HCT116 (cell line): ENCODE measurements around the gene NUDT5. TPM values are rescaled to one million over a fixed set of nuclear protein-coding genes. Genes with fewer than 3 reads are reported as not detected.

ENCODE experiments used
- ATAC-seq: fragments of 200-7000 bp; cut with Tn5 transposase; 2 replicates; pipeline ENCODE4 v1.9.1; 2020; ENCODE audit warnings: mild to moderate bottlenecking, moderate library complexity
- BruUV-seq: library from RNA; stranded (reverse); fragments of 400-500 nt; replicated peaks from 2 replicates; lab custom pipeline; 2021; lab: Mats Ljungman, UMichigan
- CTCF ChIA-PET: fragments of 300-600 bp; sonication (Branson Sonifier 250); formaldehyde crosslinking; loops from one replicate; lab custom pipeline; 2021; ENCODE audit warnings: antibody characterized with exemption; lab: Charles Lee
- POLR2A ChIA-PET: fragments of 300-600, 350-600 bp; sonication (Branson Sonifier 250); formaldehyde crosslinking; loops from one replicate; lab custom pipeline; 2021; ENCODE audit warnings: antibody characterized with exemption; lab: Charles Lee
- RAD21 ChIA-PET, 2 experiments: fragments of 300-600 bp; sonication (Branson Sonifier 250); formaldehyde crosslinking; loops; one replicate each; lab custom pipeline; 2023; ENCODE audit warnings: low total read pairs in 2 of 2; ENCODE audit not compliant: uncharacterized antibody in 2 of 2, unreplicated experiment in 2 of 2, low non-redundant PET in 1 of 2; lab: Charles Lee
- DNase-seq: peaks from one replicate; pipeline ENCODE4 v3.0.0-alpha.2; 2010; ENCODE audit warnings: low read depth, low spot score
- H2AFZ ChIP-seq: fragments of 200-600 bp; shearing (Covaris generic), sonication (generic); 2 replicates; pipeline ENCODE4 v1.6.1; 2017; ENCODE audit warnings: low read depth, mixed run types, mixed read lengths, antibody characterized with exemption, low read length; ENCODE audit not compliant: poor library complexity, severe bottlenecking
- H3K27ac ChIP-seq: 2 replicates; pipeline ENCODE4 v1.5.1; 2012; ENCODE audit warnings: low read depth, low read length
- H3K27me3 ChIP-seq: fragments of 200-600 bp; sonication (generic); 2 replicates; pipeline ENCODE4 v1.6.1; 2016; ENCODE audit warnings: mixed run types, low read length, mixed read lengths; ENCODE audit not compliant: insufficient read depth
- H3K36me3 ChIP-seq, 2 experiments: fragments of 200-500 bp in 1 of 2; fragments of 200-600 bp in 1 of 2; sonication (Bioruptor generic) in 1 of 2; sonication (generic) in 1 of 2; 2 replicates each; pipeline versions ENCODE4 v1.5.1 to v1.6.1; 2014 to 2016; ENCODE audit warnings: low read length in 2 of 2, inconsistent platforms in 1 of 2, mixed read lengths in 1 of 2, mixed run types in 1 of 2; ENCODE audit not compliant: insufficient read depth in 2 of 2, control insufficient read depth in 1 of 2
- H3K4me1 ChIP-seq, 2 experiments: fragments of 200-600 bp in 1 of 2; sonication (generic) in 1 of 2; 2 replicates each; pipeline versions ENCODE4 v1.5.1 to v1.6.1; 2012 to 2017; ENCODE audit warnings: low read length in 2 of 2, inconsistent platforms in 1 of 2, mild to moderate bottlenecking in 1 of 2, mixed read lengths in 1 of 2, mixed run types in 1 of 2, moderate library complexity in 1 of 2; ENCODE audit not compliant: insufficient read depth in 2 of 2, control insufficient read depth in 1 of 2
- H3K4me2 ChIP-seq: fragments of 200-600 bp; sonication (generic); 2 replicates; pipeline ENCODE4 v1.6.1; 2017; ENCODE audit warnings: mixed run types, low read length, mixed read lengths
- H3K4me3 ChIP-seq, 2 experiments: fragments of 200-600 bp in 1 of 2; sonication (generic) in 1 of 2; replicated peaks in 1 of 2; 2 replicates each; pipeline ENCODE4 v1.5.1; 2011 to 2016; ENCODE audit warnings: low read length in 2 of 2, control low read depth in 1 of 2, low read depth in 1 of 2, mild to moderate bottlenecking in 1 of 2, mixed read lengths in 1 of 2, mixed run types in 1 of 2
- H3K79me2 ChIP-seq: fragments of 200-600 bp; sonication (generic); 2 replicates; pipeline ENCODE4 v1.6.1; 2017; ENCODE audit warnings: mild to moderate bottlenecking, mixed run types, low read length, moderate library complexity, mixed read lengths; ENCODE audit not compliant: insufficient read depth
- H3K9ac ChIP-seq: fragments of 200-600 bp; sonication (generic); 2 replicates; pipeline ENCODE4 v1.6.1; 2016; ENCODE audit warnings: low read length, mixed read lengths
- H3K9me2 ChIP-seq: fragments of 200-600 bp; sonication (generic), shearing (Covaris generic); 2 replicates; pipeline ENCODE4 v1.6.1; 2017; ENCODE audit warnings: mixed run types, mild to moderate bottlenecking, moderate library complexity; ENCODE audit not compliant: insufficient read depth
- H3K9me3 ChIP-seq, 2 experiments: fragments of 200-500 bp in 1 of 2; fragments of 200-600 bp in 1 of 2; sonication (Bioruptor generic) in 1 of 2; sonication (generic) in 1 of 2; 2 replicates each; pipeline ENCODE4 v1.6.1; 2014 to 2017; ENCODE audit warnings: low read length in 2 of 2, mixed read lengths in 2 of 2, inconsistent platforms in 1 of 2, low read depth in 1 of 2, mild to moderate bottlenecking in 1 of 2, mixed run types in 1 of 2, moderate library complexity in 1 of 2; ENCODE audit not compliant: control insufficient read depth in 1 of 2, insufficient read depth in 1 of 2
- H4K20me1 ChIP-seq: fragments of 200-600 bp; sonication (generic), shearing (Covaris generic); 2 replicates; pipeline ENCODE4 v1.6.1; 2017; ENCODE audit warnings: mixed run types, mild to moderate bottlenecking, moderate library complexity; ENCODE audit not compliant: insufficient read depth
- CBX3 ChIP-seq: IDR thresholded peaks from 2 replicates; pipeline ENCODE4 v1.6.1; 2012; ENCODE audit warnings: low read depth
- YY1 ChIP-seq: IDR thresholded peaks from 2 replicates; pipeline ENCODE4 v1.6.1; 2011; ENCODE audit warnings: low read length, low read depth, moderate library complexity, mild to moderate bottlenecking; ENCODE audit not compliant: insufficient replicate concordance; ENCODE audit errors: extremely low read depth
- intact Hi-C: fragments of 100-400 bp; cut with micrococcal nuclease; formaldehyde crosslinking; loops from 2 replicates; pipeline ENCODE4 v1.10.0; 2022
- total RNA-seq: library from RNA; stranded (reverse); gene quantifications from one replicate; pipeline ENCODE4 v1.2.1, GENCODE V29; 2021; ENCODE audit not compliant: unreplicated experiment
- TF ChIP-seq, protein P1 (sequence below): IDR thresholded peaks from 2 replicates; pipeline ENCODE4 v1.6.1; 2012; ENCODE audit warnings: low read depth
- TF ChIP-seq, protein P2 (sequence below): IDR thresholded peaks from 2 replicates; pipeline ENCODE4 v1.6.1; 2011; ENCODE audit warnings: mild to moderate bottlenecking, low read length, moderate library complexity; ENCODE audit not compliant: insufficient replicate concordance; ENCODE audit errors: extremely low read depth

The NUDT5 gene
- total RNA-seq, 1 experiment from 2014 or later = 101 TPM

DNA sequence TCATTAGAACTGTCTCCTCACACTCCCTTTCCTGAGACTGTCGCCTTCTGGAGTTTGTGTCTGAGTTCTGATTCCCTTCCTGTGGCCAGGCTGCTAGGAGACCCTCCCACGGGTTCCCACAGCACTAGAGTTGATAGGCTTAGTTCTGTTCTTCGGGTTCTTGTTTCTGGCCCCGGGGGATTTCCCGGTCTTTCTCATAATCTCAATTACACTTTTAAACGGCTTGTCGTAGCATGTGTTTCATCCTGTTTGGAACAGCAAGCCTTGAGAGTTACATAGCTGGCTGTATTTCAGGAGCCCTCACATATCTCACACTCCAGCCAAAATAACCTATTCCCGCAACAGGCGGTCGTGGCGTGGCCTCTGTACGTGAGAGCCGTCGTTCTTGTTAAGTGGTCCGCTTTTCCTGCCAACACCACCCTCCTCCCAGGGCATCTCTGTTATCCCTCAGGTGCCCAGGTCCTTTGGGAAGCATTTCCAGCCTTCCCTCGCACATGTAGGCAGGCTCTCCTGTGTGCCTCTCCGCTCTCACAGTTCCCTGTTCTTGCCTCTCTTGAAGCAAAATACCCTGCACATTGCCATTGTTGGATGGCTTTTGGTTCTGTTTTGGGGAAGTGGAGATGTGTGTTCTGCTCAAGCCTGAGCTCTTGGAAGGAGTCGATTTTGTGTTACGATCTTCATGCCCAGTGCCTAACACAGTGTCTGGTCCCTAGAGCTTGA is 46.3 kb upstream of the NUDT5 start:
- H3K4me3 ChIP-seq = no peak overlapping the region
- no peak for DNase-seq

More for the DNA sequence above, 46.3 kb upstream of the NUDT5 start:
- ChIA-PET CTCF (no interaction called here), POLR2A (no interaction called here), RAD21 (no interaction called here)
- Histone ChIP-seq H3K4me1 (no peaks in the 10 kb centered on the region), H4K20me1 (no peaks in the 10 kb centered on the region), H3K4me2 (no peak overlapping the region), H3K79me2 (peaks cover 17% of the 10 kb centered on the region), H3K36me3 (peaks cover 33 to 40% of the 10 kb centered on the region in 2 experiments; a peak in 3 of 4 replicates), H3K9me2 (no peaks in the 10 kb centered on the region), H2AFZ (no peak overlapping the region), H3K9ac (no peak overlapping the region), H3K27ac (no peak overlapping the region), H3K27me3 (no peaks in the 10 kb centered on the region), H3K9me3 (no peaks in the 10 kb centered on the region)
- BruUV-seq = no TSS peak
- intact Hi-C loops = no loop called here
- TF ChIP-seq, protein P1, sequence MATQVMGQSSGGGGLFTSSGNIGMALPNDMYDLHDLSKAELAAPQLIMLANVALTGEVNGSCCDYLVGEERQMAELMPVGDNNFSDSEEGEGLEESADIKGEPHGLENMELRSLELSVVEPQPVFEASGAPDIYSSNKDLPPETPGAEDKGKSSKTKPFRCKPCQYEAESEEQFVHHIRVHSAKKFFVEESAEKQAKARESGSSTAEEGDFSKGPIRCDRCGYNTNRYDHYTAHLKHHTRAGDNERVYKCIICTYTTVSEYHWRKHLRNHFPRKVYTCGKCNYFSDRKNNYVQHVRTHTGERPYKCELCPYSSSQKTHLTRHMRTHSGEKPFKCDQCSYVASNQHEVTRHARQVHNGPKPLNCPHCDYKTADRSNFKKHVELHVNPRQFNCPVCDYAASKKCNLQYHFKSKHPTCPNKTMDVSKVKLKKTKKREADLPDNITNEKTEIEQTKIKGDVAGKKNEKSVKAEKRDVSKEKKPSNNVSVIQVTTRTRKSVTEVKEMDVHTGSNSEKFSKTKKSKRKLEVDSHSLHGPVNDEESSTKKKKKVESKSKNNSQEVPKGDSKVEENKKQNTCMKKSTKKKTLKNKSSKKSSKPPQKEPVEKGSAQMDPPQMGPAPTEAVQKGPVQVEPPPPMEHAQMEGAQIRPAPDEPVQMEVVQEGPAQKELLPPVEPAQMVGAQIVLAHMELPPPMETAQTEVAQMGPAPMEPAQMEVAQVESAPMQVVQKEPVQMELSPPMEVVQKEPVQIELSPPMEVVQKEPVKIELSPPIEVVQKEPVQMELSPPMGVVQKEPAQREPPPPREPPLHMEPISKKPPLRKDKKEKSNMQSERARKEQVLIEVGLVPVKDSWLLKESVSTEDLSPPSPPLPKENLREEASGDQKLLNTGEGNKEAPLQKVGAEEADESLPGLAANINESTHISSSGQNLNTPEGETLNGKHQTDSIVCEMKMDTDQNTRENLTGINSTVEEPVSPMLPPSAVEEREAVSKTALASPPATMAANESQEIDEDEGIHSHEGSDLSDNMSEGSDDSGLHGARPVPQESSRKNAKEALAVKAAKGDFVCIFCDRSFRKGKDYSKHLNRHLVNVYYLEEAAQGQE = no peak
- TF ChIP-seq, protein P2, sequence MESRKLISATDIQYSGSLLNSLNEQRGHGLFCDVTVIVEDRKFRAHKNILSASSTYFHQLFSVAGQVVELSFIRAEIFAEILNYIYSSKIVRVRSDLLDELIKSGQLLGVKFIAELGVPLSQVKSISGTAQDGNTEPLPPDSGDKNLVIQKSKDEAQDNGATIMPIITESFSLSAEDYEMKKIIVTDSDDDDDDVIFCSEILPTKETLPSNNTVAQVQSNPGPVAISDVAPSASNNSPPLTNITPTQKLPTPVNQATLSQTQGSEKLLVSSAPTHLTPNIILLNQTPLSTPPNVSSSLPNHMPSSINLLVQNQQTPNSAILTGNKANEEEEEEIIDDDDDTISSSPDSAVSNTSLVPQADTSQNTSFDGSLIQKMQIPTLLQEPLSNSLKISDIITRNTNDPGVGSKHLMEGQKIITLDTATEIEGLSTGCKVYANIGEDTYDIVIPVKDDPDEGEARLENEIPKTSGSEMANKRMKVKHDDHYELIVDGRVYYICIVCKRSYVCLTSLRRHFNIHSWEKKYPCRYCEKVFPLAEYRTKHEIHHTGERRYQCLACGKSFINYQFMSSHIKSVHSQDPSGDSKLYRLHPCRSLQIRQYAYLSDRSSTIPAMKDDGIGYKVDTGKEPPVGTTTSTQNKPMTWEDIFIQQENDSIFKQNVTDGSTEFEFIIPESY = no peak
- TF ChIP-seq YY1 = no peak
- no peak for TF ChIP-seq CBX3
- no peak for ATAC-seq
